BLaER1 (cell line): ENCODE data around the gene TTR.

Experiments used
- H3K27ac ChIP-seq: shearing (Covaris generic); formaldehyde crosslinking; 2 replicates; pipeline ENCODE4 v1.8.1; 2022
- H3K27me3 ChIP-seq: shearing (Covaris generic); formaldehyde crosslinking; 2 replicates; pipeline ENCODE4 v1.8.1; 2022
- H3K36me3 ChIP-seq: shearing (Covaris generic); formaldehyde crosslinking; 2 replicates; pipeline ENCODE4 v1.8.1; 2022
- H3K4me1 ChIP-seq: shearing (Covaris generic); formaldehyde crosslinking; 2 replicates; pipeline ENCODE4 v1.8.1; 2022
- H3K4me2 ChIP-seq: shearing (Covaris generic); formaldehyde crosslinking; 2 replicates; pipeline ENCODE4 v1.8.1; 2022
- H3K4me3 ChIP-seq: shearing (Covaris generic); formaldehyde crosslinking; 2 replicates; pipeline ENCODE4 v1.8.1; 2022
- H3K9ac ChIP-seq: shearing (Covaris generic); formaldehyde crosslinking; 2 replicates; pipeline ENCODE4 v1.8.1; 2022
- H3K9me3 ChIP-seq: shearing (Covaris generic); formaldehyde crosslinking; 2 replicates; pipeline ENCODE4 v1.8.1; 2022
- H4K20me1 ChIP-seq: shearing (Covaris generic); formaldehyde crosslinking; 2 replicates; pipeline ENCODE4 v1.8.1; 2022
- Cebpa-rat ChIP-seq: shearing (Covaris generic); IDR thresholded peaks from 2 replicates; pipeline ENCODE4 v1.8.1; 2022

The TTR gene

GRCh38 chr18:31591628-31592027, at the start of gene TTR:
Gene TTR, plus strand, starts transcription at chr18:31591877. Its CDS starts 26 bp downstream, at chr18:31591903.
- Histone ChIP-seq H3K4me2 (no peak within 1 kb of the TSS), H3K36me3 (no peaks in the 10 kb centered on the region), H4K20me1 (no peaks in the 10 kb centered on the region), H3K9ac (no peak within 1 kb of the TSS), H3K9me3 (no peaks in the 10 kb centered on the region), H3K27ac (no peak within 1 kb of the TSS), H3K4me1 (no peaks in the 10 kb centered on the region), H3K4me3 (no peak within 1 kb of the TSS), H3K27me3 (no peaks in the 10 kb centered on the region)
- TF ChIP-seq Cebpa-rat = no peak

GRCh38 chr18:31546476-31546875, 45.2 kb upstream of the TTR start:
- no peaks in the 10 kb centered on the region for H3K27me3 ChIP-seq
- peaks cover 16% of the 10 kb centered on the region for H3K36me3 ChIP-seq
- no peak overlapping the region for H3K9ac ChIP-seq

DNA sequence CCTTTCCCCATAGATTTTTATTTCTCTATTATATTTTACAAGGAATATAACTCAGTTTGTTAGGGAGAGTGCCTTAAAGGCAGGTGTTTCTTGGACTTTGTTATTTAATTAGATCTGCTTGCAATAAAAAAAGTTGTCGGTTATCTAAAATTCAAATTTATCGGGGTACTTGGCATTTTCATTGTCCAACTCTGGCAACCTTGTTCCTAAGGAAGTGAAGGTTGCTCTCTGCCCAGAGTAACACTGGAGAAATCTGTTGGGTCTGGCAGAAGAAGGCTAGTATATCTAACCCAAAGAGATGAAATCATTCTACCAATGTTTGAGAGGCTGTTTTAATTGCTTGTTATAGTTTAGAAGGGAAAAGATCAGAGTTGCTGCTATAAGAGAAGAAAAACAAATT, 42.8 kb upstream of the TTR start:
- no peaks in the 10 kb centered on the region for H3K27me3 ChIP-seq
- no peak for TF ChIP-seq Cebpa-rat

More at GRCh38 chr18:31546476-31546875, 45.2 kb upstream of the TTR start:
- no peaks in the 10 kb centered on the region for H4K20me1 ChIP-seq
- H3K4me1 ChIP-seq = no peaks in the 10 kb centered on the region
- no peak overlapping the region for H3K4me2 ChIP-seq
- TF ChIP-seq Cebpa-rat = no peak
- H3K9me3 ChIP-seq = no peaks in the 10 kb centered on the region
- no peak overlapping the region for H3K27ac ChIP-seq
- no peak overlapping the region for H3K4me3 ChIP-seq

DNA sequence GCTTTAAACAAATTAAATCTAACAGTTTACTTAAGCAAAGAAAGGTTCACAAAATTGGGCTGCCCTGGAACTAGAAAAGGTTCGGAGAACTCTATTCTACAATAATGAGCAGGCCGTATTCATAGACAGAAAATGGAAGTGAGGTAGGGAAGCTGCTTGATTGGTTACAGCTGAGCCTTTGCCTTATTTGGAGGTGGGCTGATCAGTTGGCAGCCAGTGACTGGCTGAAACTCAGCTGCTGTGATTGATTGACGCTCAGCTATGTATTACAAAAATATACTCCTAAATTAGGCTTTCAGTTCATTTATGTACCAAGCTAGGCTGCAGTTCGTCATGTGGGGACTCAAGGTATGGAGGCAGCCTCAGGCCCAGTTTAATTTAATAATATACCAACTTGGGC, 42.3 kb upstream of the TTR start:
- H3K9me3 ChIP-seq = no peaks in the 10 kb centered on the region
- no peak overlapping the region for H3K4me3 ChIP-seq
- H3K9ac ChIP-seq = no peak overlapping the region
- H4K20me1 ChIP-seq = no peaks in the 10 kb centered on the region
- H3K27me3 ChIP-seq = no peaks in the 10 kb centered on the region
- no peak overlapping the region for H3K27ac ChIP-seq
- TF ChIP-seq Cebpa-rat = no peak
- 0 out of 2 replicates have a peak, but pooled peaks cover 3% of the 10 kb centered on the region for H3K36me3 ChIP-seq
- no peaks in the 10 kb centered on the region for H3K4me1 ChIP-seq
- H3K4me2 ChIP-seq = no peak overlapping the region

More for the DNA sequence above, 42.8 kb upstream of the TTR start:
- Histone ChIP-seq H3K27ac (no peak overlapping the region), H3K4me1 (no peaks in the 10 kb centered on the region), H4K20me1 (no peaks in the 10 kb centered on the region), H3K4me3 (no peak overlapping the region), H3K4me2 (no peak overlapping the region), H3K36me3 (0 out of 2 replicates have a peak, but pooled peaks cover 3% of the 10 kb centered on the region), H3K9me3 (no peaks in the 10 kb centered on the region), H3K9ac (no peak overlapping the region)

- TF ChIP-seq Cebpa-rat = no peak
- Histone ChIP-seq H3K27me3 (no peaks in the 10 kb centered on the region), H3K9me3 (no peaks in the 10 kb centered on the region), H3K4me2 (no peak overlapping the region), H3K4me1 (no peaks in the 10 kb centered on the region), H3K9ac (no peak overlapping the region), H3K36me3 (no peaks in the 10 kb centered on the region), H3K4me3 (no peak overlapping the region), H4K20me1 (no peaks in the 10 kb centered on the region), H3K27ac (no peak overlapping the region)
Observed at GRCh38 chr18:31551883-31552282, 39.8 kb upstream of the TTR start.

GRCh38 chr18:31553800-31554199, 37.9 kb upstream of the TTR start:
- no peaks in the 10 kb centered on the region for H3K9me3 ChIP-seq
- TF ChIP-seq Cebpa-rat = no peak
- no peaks in the 10 kb centered on the region for H3K27me3 ChIP-seq
- H3K4me1 ChIP-seq = no peaks in the 10 kb centered on the region
- no peak overlapping the region for H3K27ac ChIP-seq
- no peaks in the 10 kb centered on the region for H3K36me3 ChIP-seq
- no peak overlapping the region for H3K9ac ChIP-seq
- no peaks in the 10 kb centered on the region for H4K20me1 ChIP-seq
- no peak overlapping the region for H3K4me2 ChIP-seq
- no peak overlapping the region for H3K4me3 ChIP-seq

DNA sequence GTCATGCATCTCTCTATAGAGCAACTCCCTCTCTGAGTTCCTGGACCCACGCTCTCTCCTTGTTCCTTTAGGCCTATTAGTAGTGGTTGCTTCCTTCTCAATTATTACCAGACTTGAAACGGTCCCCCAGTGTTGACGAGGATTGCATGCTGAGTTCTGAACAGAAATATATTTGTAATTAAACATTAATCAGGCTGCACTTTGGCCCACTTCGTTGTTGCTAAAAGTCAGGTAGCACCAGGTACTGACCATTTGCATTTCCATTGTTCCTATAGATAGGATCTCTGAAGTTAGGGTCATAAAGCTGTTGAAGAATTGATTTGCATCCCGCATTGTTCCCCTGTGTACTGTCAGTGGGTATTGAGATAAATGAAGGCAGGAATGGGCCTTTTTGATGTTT, 36.9 kb upstream of the TTR start:
- H3K4me2 ChIP-seq = no peak overlapping the region
- no peaks in the 10 kb centered on the region for H3K36me3 ChIP-seq
- H3K4me1 ChIP-seq = no peaks in the 10 kb centered on the region
- no peak overlapping the region for H3K27ac ChIP-seq
- no peaks in the 10 kb centered on the region for H3K9me3 ChIP-seq
- no peak overlapping the region for H3K9ac ChIP-seq
- no peaks in the 10 kb centered on the region for H4K20me1 ChIP-seq
- no peak for TF ChIP-seq Cebpa-rat
- H3K4me3 ChIP-seq = no peak overlapping the region
- H3K27me3 ChIP-seq = no peaks in the 10 kb centered on the region

- H3K36me3 ChIP-seq = no peaks in the 10 kb centered on the region
- TF ChIP-seq Cebpa-rat = no peak
- H3K4me3 ChIP-seq = no peak overlapping the region
- no peaks in the 10 kb centered on the region for H3K9me3 ChIP-seq
- H3K4me2 ChIP-seq = no peak overlapping the region
- H3K9ac ChIP-seq = no peak overlapping the region
- no peaks in the 10 kb centered on the region for H4K20me1 ChIP-seq
- no peaks in the 10 kb centered on the region for H3K4me1 ChIP-seq
- H3K27me3 ChIP-seq = no peaks in the 10 kb centered on the region
- no peak overlapping the region for H3K27ac ChIP-seq
Observed at GRCh38 chr18:31555971-31556747, 35.5 kb upstream of the TTR start.

DNA sequence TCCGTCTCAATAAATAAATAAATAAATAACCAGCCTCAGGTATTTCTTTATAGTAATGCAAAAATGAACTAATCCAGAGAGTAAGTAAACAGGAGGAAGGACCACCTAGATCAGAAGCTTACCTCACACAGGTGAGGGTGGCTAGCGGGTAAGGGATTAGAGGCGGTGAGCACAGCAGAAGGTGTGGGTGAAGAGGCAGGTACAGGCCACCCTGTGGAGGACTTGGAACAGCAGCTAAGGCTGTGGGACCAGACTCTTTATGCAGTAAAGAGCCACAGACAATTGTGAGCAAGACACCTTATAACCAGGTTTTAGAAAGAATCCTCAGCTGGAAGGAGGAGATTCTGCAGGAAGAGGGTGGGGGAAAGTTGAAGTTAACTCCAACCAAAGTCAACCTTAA, 34.2 kb upstream of the TTR start:
- no peak overlapping the region for H3K9ac ChIP-seq
- H3K4me2 ChIP-seq = no peak overlapping the region
- H3K4me3 ChIP-seq = no peak overlapping the region
- no peaks in the 10 kb centered on the region for H3K9me3 ChIP-seq
- H3K27ac ChIP-seq = no peak overlapping the region
- no peaks in the 10 kb centered on the region for H4K20me1 ChIP-seq
- H3K27me3 ChIP-seq = no peaks in the 10 kb centered on the region
- H3K36me3 ChIP-seq = no peaks in the 10 kb centered on the region
- no peaks in the 10 kb centered on the region for H3K4me1 ChIP-seq
- TF ChIP-seq Cebpa-rat = no peak

- Histone ChIP-seq H3K9me3 (no peaks in the 10 kb centered on the region), H3K9ac (no peak overlapping the region), H3K4me2 (no peak overlapping the region), H3K27me3 (no peaks in the 10 kb centered on the region), H3K36me3 (no peaks in the 10 kb centered on the region), H4K20me1 (no peaks in the 10 kb centered on the region), H3K4me3 (no peak overlapping the region), H3K4me1 (no peaks in the 10 kb centered on the region), H3K27ac (no peak overlapping the region)
- TF ChIP-seq Cebpa-rat = no peak
Observed at GRCh38 chr18:31558567-31558966, 33.1 kb upstream of the TTR start.
